Peyer's patch (tissue), 4 donors: ENCODE measurements around the gene CACNA2D1. TPM values are rescaled to one million over a fixed set of nuclear protein-coding genes. Genes with fewer than 3 reads are reported as not detected.
A peak's percentile ranks its signal among the peaks of the same experiment; 100 is the strongest.

Experiments
- DNase-seq, 3 donors: peaks; one replicate each; pipeline ENCODE4 v3.0.0-alpha.2; 2017 to 2019
- H3K27ac ChIP-seq, 4 donors: fragments of 200-600 bp; sonication (generic); one replicate each; pipeline ENCODE4 v1.5.1; 2016 to 2019
- H3K27me3 ChIP-seq, 2 donors: fragments of 200-600 bp; sonication (generic); one replicate each; pipeline ENCODE4 v1.5.1; 2019
- H3K36me3 ChIP-seq, 3 donors: fragments of 200-600 bp; sonication (generic); one replicate each; pipeline ENCODE4 v1.5.1; 2016 to 2019
- H3K4me1 ChIP-seq, 4 donors: fragments of 200-600 bp; sonication (generic); one replicate each; pipeline ENCODE4 v1.5.1; 2016 to 2019
- H3K4me3 ChIP-seq, 4 donors: fragments of 200-600 bp; sonication (generic); 1 replicate in 3 of 4; 2 replicates in 1 of 4; pipeline ENCODE4 v1.5.1; 2016 to 2019; ENCODE audit warnings: mild to moderate bottlenecking in 1 of 4
- H3K9me3 ChIP-seq, 4 donors: fragments of 200-600 bp; sonication (generic); one replicate each; pipeline ENCODE4 v1.5.1; 2016 to 2019; ENCODE audit warnings: mild to moderate bottlenecking in 1 of 4
- CTCF ChIP-seq, 6 experiments: fragments of 450-650 bp in 4 of 6; fragments of 200-600 bp in 2 of 6; sonication (generic) in 1 of 6; IDR thresholded peaks; one replicate each; pipeline ENCODE4 v1.5.1; 2017 to 2019; ENCODE audit warnings: antibody characterized with exemption in 6 of 6, mild to moderate bottlenecking in 3 of 6, moderate library complexity in 1 of 6
- POLR2A ChIP-seq, 2 donors: fragments of 450-650 bp; IDR thresholded peaks; one replicate each; pipeline ENCODE4 v1.5.1; 2017; ENCODE audit warnings: antibody characterized with exemption in 2 of 2, mild to moderate bottlenecking in 2 of 2, moderate library complexity in 2 of 2
- total RNA-seq, 4 donors: library from RNA; depleted of rRNA; stranded (reverse); fragments of >200 nt; gene quantifications; one replicate each; pipeline ENCODE4 v1.1.0, GENCODE V29; 2016

CACNA2D1 gene
- total RNA-seq, 4 donors from 2014 or later, result 5.5 to 85.0 (median 11.5) TPM

GRCh38 chr7:81956520-81956919, 487.1 kb downstream of the CACNA2D1 start:
- Histone ChIP-seq H3K9me3 (no peaks in the 10 kb centered on the region), H3K27me3 (no peaks in the 10 kb centered on the region), H3K36me3 (no peaks in the 10 kb centered on the region), H3K27ac (no peak overlapping the region), H3K4me3 (no peak overlapping the region), H3K4me1 (no peaks in the 10 kb centered on the region)
- DNase-seq, result no peak
- peak in 2 of 6 experiments; percentile 34 to 39 for TF ChIP-seq CTCF (IDR thresholded peaks at IDR 0.05)
- TF ChIP-seq POLR2A (IDR thresholded peaks at IDR 0.05), result no peak

GRCh38 chr7:81949306-81949705, 494.3 kb downstream of the CACNA2D1 start:
- Histone ChIP-seq H3K27ac (no peak overlapping the region), H3K4me1 (no peaks in the 10 kb centered on the region), H3K36me3 (no peaks in the 10 kb centered on the region), H3K27me3 (no peaks in the 10 kb centered on the region), H3K4me3 (no peak overlapping the region), H3K9me3 (no peaks in the 10 kb centered on the region)
- TF ChIP-seq CTCF (IDR thresholded peaks at IDR 0.05), result no peak
- DNase-seq, result no peak

GRCh38 chr7:81944058-81944457, 499.5 kb downstream of the CACNA2D1 start:
- Histone ChIP-seq H3K27me3 (no peaks in the 10 kb centered on the region), H3K4me1 (no peaks in the 10 kb centered on the region), H3K9me3 (no peaks in the 10 kb centered on the region), H3K4me3 (no peak overlapping the region), H3K36me3 (no peaks in the 10 kb centered on the region), H3K27ac (no peak overlapping the region)
- DNase-seq, result no peak
- TF ChIP-seq POLR2A (IDR thresholded peaks at IDR 0.05) (no peak), CTCF (IDR thresholded peaks at IDR 0.05) (no peak)

GRCh38 chr7:81937091-81937490, 506.5 kb downstream of the CACNA2D1 start:
- DNase-seq, result no peak
- no peaks in the 10 kb centered on the region for H3K36me3 ChIP-seq
- H3K9me3 ChIP-seq, result no peaks in the 10 kb centered on the region
- H3K4me1 ChIP-seq, result no peaks in the 10 kb centered on the region
- H3K27ac ChIP-seq, result no peak overlapping the region
- H3K27me3 ChIP-seq, result no peaks in the 10 kb centered on the region
- TF ChIP-seq POLR2A (IDR thresholded peaks at IDR 0.05), result no peak
- no peak for TF ChIP-seq CTCF (IDR thresholded peaks at IDR 0.05)
- no peak overlapping the region for H3K4me3 ChIP-seq

- Histone ChIP-seq H3K27me3 (no peaks in the 10 kb centered on the region), H3K4me1 (no peaks in the 10 kb centered on the region), H3K9me3 (no peaks in the 10 kb centered on the region), H3K27ac (no peak overlapping the region), H3K36me3 (no peaks in the 10 kb centered on the region), H3K4me3 (no peak overlapping the region)
- TF ChIP-seq POLR2A (IDR thresholded peaks at IDR 0.05), result no peak
- no peak for TF ChIP-seq CTCF (IDR thresholded peaks at IDR 0.05)
- DNase-seq, result no peak
Measured at GRCh38 chr7:81934596-81935301, 508.8 kb downstream of the CACNA2D1 start.

- TF ChIP-seq CTCF (IDR thresholded peaks at IDR 0.05) (no peak), POLR2A (IDR thresholded peaks at IDR 0.05) (no peak)
- Histone ChIP-seq H3K4me3 (no peak overlapping the region), H3K27ac (no peak overlapping the region)
Measured at GRCh38 chr7:81932936-81933335, 510.6 kb downstream of the CACNA2D1 start.

More at GRCh38 chr7:81932936-81933335, 510.6 kb downstream of the CACNA2D1 start:
- H3K9me3 ChIP-seq, result no peaks in the 10 kb centered on the region
- H3K27me3 ChIP-seq, result no peaks in the 10 kb centered on the region
- no peak for DNase-seq
- no peaks in the 10 kb centered on the region for H3K36me3 ChIP-seq
- no peaks in the 10 kb centered on the region for H3K4me1 ChIP-seq
